Fibroblast of the aortic adventitia (primary cell): ENCODE data around the gene ARHGAP27. TPM values are rescaled to one million over a fixed set of nuclear protein-coding genes. Genes with fewer than 3 reads are reported as not detected.

Experiments
- DNase-seq: peaks from one replicate; pipeline ENCODE4 v3.0.0-alpha.2; 2010; ENCODE audit warnings: low read depth
- H3K4me3 ChIP-seq: 2 replicates; pipeline ENCODE4 v1.5.1; 2011; ENCODE audit warnings: low read depth, mild to moderate bottlenecking, control low read depth, low read length, moderate library complexity
- CTCF ChIP-seq: IDR thresholded peaks from 2 replicates; pipeline ENCODE4 v1.5.1; 2011; ENCODE audit warnings: mild to moderate bottlenecking, low read length, control low read depth, inconsistent platforms; ENCODE audit not compliant: insufficient read depth
- total RNA-seq: library from RNA; depleted of rRNA; stranded (reverse); fragments of >200 nt; gene quantifications from 2 replicates; pipeline ENCODE4 v1.2.3, GENCODE V29; 2012; ENCODE audit warnings: low replicate concordance

Gene ARHGAP27
- total RNA-seq, 1 donor, result 2.3 TPM

GRCh38 chr17:45425125-45425983, 7.3 kb downstream of the ARHGAP27 start:
- H3K4me3 ChIP-seq, result no peak overlapping the region
- peak; percentile 35 for DNase-seq
- peak; percentile 37 for TF ChIP-seq CTCF

GRCh38 chr17:45424769-45425124, 7.9 kb downstream of the ARHGAP27 start:
- no peak for DNase-seq
- TF ChIP-seq CTCF, result no peak
- H3K4me3 ChIP-seq, result no peak overlapping the region

GRCh38 chr17:45423975-45424335, 8.7 kb downstream of the ARHGAP27 start:
- no peak for DNase-seq
- no peak for TF ChIP-seq CTCF
- no peak overlapping the region for H3K4me3 ChIP-seq

- DNase-seq, result no peak
- no peak overlapping the region for H3K4me3 ChIP-seq
- TF ChIP-seq CTCF, result no peak
These were observed 9.2 kb downstream of the ARHGAP27 start for GRCh38 chr17:45423304-45423974.

GRCh38 chr17:45414990-45415881, 17.4 kb downstream of the ARHGAP27 start:
- DNase-seq, result no peak
- H3K4me3 ChIP-seq, result no peak overlapping the region
- TF ChIP-seq CTCF, result no peak

GRCh38 chr17:45413498-45413923, 19.2 kb downstream of the ARHGAP27 start:
- DNase-seq, result no peak
- no peak overlapping the region for H3K4me3 ChIP-seq
- no peak for TF ChIP-seq CTCF
